Ovary (tissue), 3 donors: ENCODE data around the gene GUCY1A2.

ENCODE experiments used
- CTCF ChIP-seq, 3 donors: fragments of 450-650 bp in 2 of 3; fragments of 200-600 bp in 1 of 3; IDR thresholded peaks; one replicate each; pipeline versions ENCODE4 v1.5.1 to v1.8.0; 2016 to 2022; ENCODE audit warnings: antibody characterized with exemption in 3 of 3, mild to moderate bottlenecking in 1 of 3
- POLR2A ChIP-seq: fragments of 450-650 bp; IDR thresholded peaks from one replicate; pipeline ENCODE4 v1.6.1; 2017; ENCODE audit warnings: antibody characterized with exemption, mild to moderate bottlenecking, moderate library complexity
- donor health status: DM: no; HTN: no; CAD: no.

- TF ChIP-seq CTCF (IDR thresholded peaks at IDR 0.05) (no peak), POLR2A (no peak)
These were observed 7.4 kb upstream of the GUCY1A2 start for GRCh38 chr11:107025673-107026072.
